H1 (cell line): ENCODE measurements around the gene GEMIN7. TPM values are rescaled to one million over a fixed set of nuclear protein-coding genes. Genes with fewer than 3 reads are reported as not detected.

ENCODE experiments used
- EZH2 ChIP-seq: fragments of 200-600 bp; sonication (generic); IDR thresholded peaks from 2 replicates; pipeline ENCODE4 v1.7.1; 2012; ENCODE audit warnings: low read depth, mild to moderate bottlenecking, moderate library complexity, low read length, inconsistent platforms; ENCODE audit not compliant: severe bottlenecking
- HDAC2 ChIP-seq, 2 experiments: fragments of 300-600 bp in 1 of 2; sonication (generic) in 1 of 2; IDR thresholded peaks; 2 replicates each; pipeline ENCODE4 v1.6.1; 2011 to 2012; ENCODE audit warnings: low read depth in 2 of 2, low read length in 2 of 2, mild to moderate bottlenecking in 2 of 2, moderate library complexity in 2 of 2, borderline replicate concordance in 1 of 2, inconsistent platforms in 1 of 2
- SUZ12 ChIP-seq: fragments of 200-600 bp; sonication (generic); IDR thresholded peaks from 2 replicates; pipeline ENCODE4 v1.6.1; 2012; ENCODE audit warnings: mild to moderate bottlenecking, inconsistent platforms, low read length, moderate library complexity, mixed read lengths
- polyA plus RNA-seq, 7 experiments: library from polyadenylated mRNA; depleted of rRNA in 3 of 7; stranded (reverse) in 5 of 7; unstranded in 2 of 7; fragments of >200 nt in 5 of 7; fragments of 200-250 nt in 2 of 7; gene quantifications; 1 replicate in 5 of 7; 2 replicates in 1 of 7; 4 replicates in 1 of 7; pipeline versions ENCODE4 v1.2.1 to v1.2.3, GENCODE V29; 2011 to 2013; ENCODE audit warnings: missing spikeins in 2 of 7, mixed read lengths in 2 of 7
- total RNA-seq: library from RNA; stranded (reverse); fragmentation: NEBNext Ultra II Directional; extraction: Animal tissue kit (Norgen Biotek cat#: 25700); gene quantifications from 2 replicates; pipeline ENCODE4 v1.2.1, GENCODE V29; 2021

GEMIN7 gene
- total and polyA plus RNA-seq, 2 of the 8 experiments (the other 6 are each of a cell fraction or from before 2014, with no cell fraction given) = 48.0 to 91.6 TPM

DNA sequence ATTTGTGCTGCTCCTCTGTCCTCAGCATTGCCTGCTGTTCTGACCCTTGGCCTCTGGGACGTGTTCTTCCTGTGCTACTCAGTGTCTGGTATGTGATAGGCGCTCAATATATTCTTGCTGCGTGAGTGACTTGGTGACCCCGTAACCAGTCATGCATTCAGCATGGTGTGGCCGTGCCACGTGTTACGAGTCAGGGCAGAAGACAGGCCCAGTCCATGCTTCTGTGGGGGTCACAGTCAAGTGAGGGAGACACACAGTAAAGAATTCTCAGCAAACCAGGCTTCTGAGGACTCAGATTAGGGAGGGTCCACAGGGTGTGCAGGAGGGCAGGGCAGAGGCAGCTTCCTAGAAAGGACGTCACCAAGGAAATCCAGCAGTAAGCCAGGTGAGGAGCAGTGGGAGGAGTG lies 21.8 kb downstream of the GEMIN7 start (continued):
- no peak for TF ChIP-seq EZH2
- no peak for TF ChIP-seq SUZ12
- no peak for TF ChIP-seq HDAC2 (IDR thresholded peaks at IDR 0.05; ENCODE audit: borderline replicate concordance in 1 of 2, low read depth in 2 of 2, low read length in 2 of 2)
- TF ChIP-seq, all 59 proteins: peak for 0
